Stimulated activated naive CD4-positive, alpha-beta T cell (primary cell): ENCODE data around the gene LRFN2.

Experiments
- DNase-seq, 6 experiments: peaks; one replicate each; lab custom pipeline; 2025; lab: John Stamatoyannopoulos, UW

Gene LRFN2

GRCh38 chr6:40349123-40349900 lies 237.9 kb downstream of the LRFN2 start:
- no peak for DNase-seq

- no peak for DNase-seq
These were observed 238.6 kb downstream of the LRFN2 start for GRCh38 chr6:40348591-40348990.

- no peak for DNase-seq
These were observed 239.6 kb downstream of the LRFN2 start for GRCh38 chr6:40347571-40348011.

GRCh38 chr6:40346246-40346645 lies 240.9 kb downstream of the LRFN2 start:
- DNase-seq, result no peak

- DNase-seq, result no peak
These were observed 242.5 kb downstream of the LRFN2 start for GRCh38 chr6:40344566-40345167.

GRCh38 chr6:40343877-40344565 lies 243.1 kb downstream of the LRFN2 start:
- DNase-seq, result no peak

- DNase-seq, result no peak
These were observed 243.8 kb downstream of the LRFN2 start for GRCh38 chr6:40343318-40343876.

GRCh38 chr6:40342723-40343122 lies 244.4 kb downstream of the LRFN2 start:
- no peak for DNase-seq

GRCh38 chr6:40341726-40342125 lies 245.4 kb downstream of the LRFN2 start:
- no peak for DNase-seq
